GM21825 (cell line): ENCODE results near the gene STXBP6.

Experiments
- ATAC-seq: cut with Tn5 transposase; IDR thresholded peaks from one replicate; pipeline ENCODE4 v1.9.1; 2021; ENCODE audit warnings: mild to moderate bottlenecking, moderate library complexity; ENCODE audit not compliant: unreplicated experiment

Gene STXBP6

GRCh38 chr14:25052921-25053320 lies 3.0 kb upstream of the STXBP6 start:
- no peak for ATAC-seq

GRCh38 chr14:25052385-25052784 lies 2.4 kb upstream of the STXBP6 start:
- no peak for ATAC-seq

- ATAC-seq = no peak
These were observed 563 bp upstream of the STXBP6 start for GRCh38 chr14:25050269-25051150.

DNA sequence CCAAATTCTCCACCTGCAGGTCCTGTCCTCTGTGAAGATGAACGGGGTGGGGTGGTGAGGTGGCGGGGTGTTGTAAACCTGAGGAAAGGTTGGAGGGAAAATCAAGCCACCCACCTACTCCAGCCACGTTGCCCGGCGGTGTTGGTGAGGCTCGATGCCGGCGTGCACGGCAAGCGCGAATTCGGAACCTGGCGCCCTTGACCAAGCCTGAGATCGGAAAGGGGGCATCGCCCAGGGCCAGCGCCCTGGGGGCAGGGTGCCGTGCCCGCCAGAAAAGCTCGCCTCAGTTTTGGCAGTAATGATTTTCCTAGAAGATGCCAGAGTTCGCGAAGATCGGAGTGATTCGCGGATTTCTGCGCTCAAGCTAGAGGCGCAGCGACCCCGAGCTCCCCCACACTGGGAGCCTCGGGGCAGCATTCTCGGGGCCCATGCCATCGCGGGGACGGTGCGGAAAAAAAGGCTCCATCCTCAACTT lies 817 bp downstream of the STXBP6 start:
- ATAC-seq = no peak

DNA sequence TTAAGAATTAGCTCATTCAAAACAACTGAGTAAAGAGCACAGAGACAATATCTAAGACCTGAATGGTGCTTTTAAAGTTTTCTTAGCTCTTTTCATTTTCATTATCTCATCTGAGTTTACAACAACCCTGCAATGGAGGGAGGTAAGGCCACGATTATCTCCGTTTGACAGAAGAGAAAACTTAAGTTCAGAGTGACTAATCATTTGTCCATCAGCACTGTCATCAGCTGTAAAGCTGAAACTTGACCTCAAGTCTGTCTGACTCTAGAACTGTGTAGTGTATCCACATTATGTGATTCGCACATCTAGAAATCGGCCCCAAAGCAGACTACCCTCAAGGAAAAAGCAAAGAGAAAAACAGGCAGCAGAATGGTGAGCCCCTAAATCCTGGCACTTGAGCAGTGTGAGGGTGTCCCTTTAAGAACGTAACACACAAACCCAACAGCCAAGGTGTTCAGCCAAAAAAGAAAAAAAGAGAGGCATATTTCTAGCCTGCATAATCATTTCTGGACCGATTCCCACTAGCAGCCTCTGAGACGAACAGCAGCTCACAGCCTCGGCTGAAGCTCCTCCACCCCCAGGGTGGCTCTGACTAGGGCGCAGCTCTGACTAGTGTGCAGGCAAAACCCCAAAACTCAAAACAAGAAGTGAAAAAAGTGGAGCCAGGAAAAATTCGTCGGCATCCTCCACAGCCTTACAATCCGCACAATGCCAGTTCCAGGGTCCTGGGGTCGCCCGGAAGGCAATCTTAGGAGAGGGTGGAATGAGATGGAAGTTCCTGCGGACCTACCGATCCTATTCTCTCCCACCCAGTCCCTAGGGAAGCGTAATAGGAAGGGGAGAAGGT lies 1.6 kb downstream of the STXBP6 start:
- no peak for ATAC-seq

GRCh38 chr14:25046301-25046943 lies 3.5 kb downstream of the STXBP6 start:
- ATAC-seq = no peak

DNA sequence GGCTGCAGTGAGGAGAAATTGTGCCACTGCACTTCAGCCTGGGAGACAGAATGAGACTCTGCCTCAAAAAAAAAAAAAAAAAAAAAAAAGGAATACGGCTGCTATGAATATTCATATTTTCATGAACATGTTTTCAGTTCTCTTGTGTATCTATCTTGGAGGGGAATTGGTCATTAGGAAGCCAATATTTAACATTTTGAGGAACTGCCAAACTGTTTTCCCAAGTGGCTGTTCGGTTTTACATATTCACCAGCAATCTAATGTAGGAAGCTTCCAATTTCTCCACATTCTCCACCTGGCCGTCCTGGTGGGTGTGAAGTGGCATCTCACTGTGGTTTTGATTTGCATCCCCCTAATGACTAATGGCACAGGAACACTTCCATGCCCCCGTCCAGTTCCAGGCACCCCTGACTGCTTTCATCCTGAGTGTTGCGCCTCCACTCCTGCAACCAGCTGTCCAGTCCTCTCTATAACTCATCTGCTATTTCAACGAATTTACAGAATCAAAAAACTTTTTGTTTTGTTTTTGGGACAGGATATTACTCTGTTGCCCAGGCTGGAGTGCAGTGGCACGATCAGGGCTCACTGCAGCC lies 5.7 kb downstream of the STXBP6 start:
- ATAC-seq = no peak

- no peak for ATAC-seq
These were observed 7.3 kb downstream of the STXBP6 start for GRCh38 chr14:25042362-25043299.

GRCh38 chr14:25041898-25042297 lies 8.0 kb downstream of the STXBP6 start:
- ATAC-seq = no peak

DNA sequence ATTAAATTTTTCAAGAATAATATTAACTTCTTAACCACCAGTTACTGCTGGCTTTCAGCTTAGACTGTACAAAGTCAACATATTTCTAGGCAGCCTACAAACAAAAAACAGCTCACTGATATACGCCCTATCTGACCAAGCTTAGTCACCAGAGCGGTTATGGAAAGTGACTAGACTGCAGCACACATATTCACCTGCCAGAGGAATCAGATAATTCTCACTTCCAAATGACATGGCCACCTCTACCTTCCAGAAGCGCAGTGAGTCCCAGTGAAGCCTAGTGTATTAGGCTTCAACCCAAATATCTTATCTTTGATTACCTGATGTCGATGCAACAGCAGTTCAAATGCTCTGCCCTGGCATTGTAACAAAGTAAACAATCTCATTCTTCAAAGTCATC lies 8.5 kb downstream of the STXBP6 start:
- ATAC-seq = no peak

GRCh38 chr14:25039933-25040332 lies 10.0 kb downstream of the STXBP6 start:
- no peak for ATAC-seq

- no peak for ATAC-seq
These were observed 11.8 kb downstream of the STXBP6 start for GRCh38 chr14:25038044-25038668.

DNA sequence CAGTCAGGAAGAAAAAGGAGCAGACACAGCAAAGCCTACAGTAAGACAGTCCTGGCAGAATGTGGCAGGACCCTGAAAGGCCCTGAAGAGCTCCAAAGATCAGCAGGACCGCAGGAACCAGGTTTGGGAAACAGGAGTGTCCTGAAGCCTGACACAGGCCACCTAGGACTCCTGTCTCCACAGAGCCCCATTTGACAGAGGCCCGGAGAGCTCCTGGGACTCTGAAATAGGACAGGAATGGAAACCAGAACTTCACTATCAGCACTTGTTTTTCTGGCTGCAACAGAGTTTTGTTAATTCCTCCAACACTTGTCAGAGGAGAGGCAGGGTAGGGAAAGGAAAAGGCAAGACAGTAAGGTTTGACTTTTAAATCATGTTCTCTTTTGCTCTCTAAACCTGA lies 12.9 kb downstream of the STXBP6 start:
- no peak for ATAC-seq

GRCh38 chr14:25034803-25035681 lies 14.9 kb downstream of the STXBP6 start:
- ATAC-seq = no peak

DNA sequence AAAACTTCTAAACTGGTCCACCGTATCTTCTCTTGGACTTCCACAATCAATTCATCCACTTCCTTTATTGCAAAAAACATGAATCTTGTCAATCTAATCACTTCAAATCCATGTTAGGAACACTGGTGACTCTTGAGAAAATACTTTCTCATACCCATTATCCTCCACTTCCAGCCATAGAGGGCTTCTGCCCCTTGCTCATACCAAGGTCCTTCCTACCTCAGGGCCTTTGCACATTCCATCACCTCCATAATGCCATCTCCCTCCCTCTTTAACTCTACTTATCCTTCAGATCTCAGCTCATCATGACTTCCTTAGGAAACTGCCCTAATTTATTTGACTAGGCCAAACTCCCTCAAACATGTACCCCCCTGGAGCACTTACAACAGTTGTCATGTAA lies 16.6 kb downstream of the STXBP6 start:
- no peak for ATAC-seq

DNA sequence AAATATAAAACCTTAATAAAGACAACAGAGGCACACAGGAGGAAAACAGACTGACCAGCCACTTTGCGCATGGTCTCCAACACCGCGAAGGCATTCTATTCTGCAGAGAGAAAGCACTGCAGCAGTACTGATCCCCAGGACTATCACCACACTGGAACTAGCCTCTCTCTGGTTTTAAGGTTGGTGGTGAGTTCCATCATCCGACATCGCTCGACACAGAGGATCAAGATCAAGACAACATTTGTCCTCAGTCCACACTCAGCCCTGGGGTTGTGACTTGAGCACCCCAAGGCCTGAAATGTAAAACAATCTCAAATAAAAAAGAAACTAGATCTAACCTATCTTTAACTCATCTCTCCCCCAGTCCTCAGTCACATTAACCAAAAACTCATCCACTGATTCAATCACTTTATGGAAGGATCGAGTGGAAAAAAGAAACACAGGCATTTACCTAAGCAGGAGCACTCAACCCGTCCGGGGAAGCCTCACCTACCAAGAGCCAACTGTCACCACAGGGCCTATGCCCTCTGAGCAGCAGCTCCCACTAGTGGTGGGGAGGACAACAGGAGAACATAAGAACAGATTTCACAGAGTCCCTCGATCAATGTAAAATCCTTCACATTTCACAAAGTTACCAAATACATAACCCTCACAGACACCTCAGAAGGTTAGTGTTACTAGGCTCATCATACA lies 17.7 kb downstream of the STXBP6 start:
- no peak for ATAC-seq

- no peak for ATAC-seq
These were observed 23.3 kb downstream of the STXBP6 start for GRCh38 chr14:25026476-25027137.
